HEK293 (cell line): Measurements from ENCODE around the gene PFKFB1.

Experiments used
- GLI2 ChIP-seq: fragments of 450-650 bp; formaldehyde crosslinking; IDR thresholded peaks from 2 replicates; pipeline ENCODE4; 2017; ENCODE audit warnings: missing biosample characterization, missing genetic modification characterization, low read depth, borderline replicate concordance
- ZNF521 ChIP-seq: fragments of 450-650 bp; formaldehyde crosslinking; IDR thresholded peaks from 2 replicates; pipeline ENCODE4 v1.5.1; 2017; ENCODE audit warnings: missing biosample characterization, mild to moderate bottlenecking, missing genetic modification characterization
- ZNF791 ChIP-seq: fragments of 450-650 bp; formaldehyde crosslinking; IDR thresholded peaks from 2 replicates; pipeline ENCODE4 v1.5.1; 2016; ENCODE audit warnings: missing biosample characterization, missing genetic modification characterization
- TF ChIP-seq, protein P1 (sequence below): fragments of 450-650 bp; formaldehyde crosslinking; IDR thresholded peaks from 2 replicates; pipeline ENCODE4 v1.5.1; 2016; ENCODE audit warnings: missing biosample characterization, missing genetic modification characterization

DNA sequence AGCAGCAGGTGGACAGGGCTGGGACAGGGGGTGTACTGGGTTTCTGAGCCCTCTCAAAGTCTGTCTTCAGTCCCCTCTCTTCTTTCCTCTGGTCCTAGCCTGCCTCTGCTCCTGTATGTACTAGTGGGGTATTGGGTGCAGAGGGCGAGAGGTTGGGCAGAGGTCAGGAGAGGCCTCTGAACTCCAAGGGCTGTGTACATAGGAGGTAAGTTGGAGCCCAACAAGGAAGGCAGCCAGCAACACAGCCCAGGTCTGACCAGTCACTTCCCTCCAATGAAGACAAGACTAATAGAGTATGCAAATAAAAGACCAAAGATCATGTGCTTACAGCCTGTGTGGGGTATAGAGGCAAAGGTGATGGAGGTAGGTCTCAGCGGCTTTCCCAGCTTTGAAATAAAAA is at the start of gene PFKFB1:
- TF ChIP-seq ZNF521 = no peak
- TF ChIP-seq ZNF791 (tag by site-specific recombination) = no peak
- TF ChIP-seq, protein P1, sequence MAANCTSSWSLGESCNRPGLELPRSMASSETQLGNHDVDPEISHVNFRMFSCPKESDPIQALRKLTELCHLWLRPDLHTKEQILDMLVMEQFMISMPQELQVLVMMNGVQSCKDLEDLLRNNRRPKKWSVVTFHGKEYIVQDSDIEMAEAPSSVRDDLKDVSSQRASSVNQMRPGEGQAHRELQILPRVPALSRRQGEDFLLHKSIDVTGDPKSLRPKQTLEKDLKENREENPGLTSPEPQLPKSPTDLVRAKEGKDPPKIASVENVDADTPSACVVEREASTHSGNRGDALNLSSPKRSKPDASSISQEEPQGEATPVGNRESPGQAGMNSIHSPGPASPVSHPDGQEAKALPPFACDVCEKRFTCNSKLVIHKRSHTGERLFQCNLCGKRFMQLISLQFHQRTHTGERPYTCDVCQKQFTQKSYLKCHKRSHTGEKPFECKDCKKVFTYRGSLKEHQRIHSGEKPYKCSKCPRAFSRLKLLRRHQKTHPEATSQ (tag by site-specific recombination) = no peak
- TF ChIP-seq GLI2 (tag by site-specific recombination) = no peak
